WI38 (cell line): ENCODE data around the gene C16orf95.

Experiments
- H3K4me3 ChIP-seq: 2 replicates; pipeline ENCODE4 v1.5.1; 2011; ENCODE audit warnings: low read depth, mild to moderate bottlenecking, control low read depth, low read length
- CTCF ChIP-seq: IDR thresholded peaks from 2 replicates; pipeline ENCODE4 v1.5.1; 2012; ENCODE audit warnings: low read depth, mild to moderate bottlenecking, control low read depth, low read length

The C16orf95 gene

GRCh38 chr16:87254734-87255133 lies 62.5 kb downstream of the C16orf95 start:
- H3K4me3 ChIP-seq = no peak overlapping the region
- no peak for TF ChIP-seq CTCF

- no peak for TF ChIP-seq CTCF
- H3K4me3 ChIP-seq = no peak overlapping the region
These were observed 62.9 kb downstream of the C16orf95 start for GRCh38 chr16:87254296-87254695.

GRCh38 chr16:87253536-87253935 lies 63.7 kb downstream of the C16orf95 start:
- no peak for TF ChIP-seq CTCF
- H3K4me3 ChIP-seq = no peak overlapping the region
